Right forelimb (tissue), 1 donor: ENCODE results near the gene TJP3.
"Not testable (repeated sequence)": the region's sequence is repeated elsewhere in the genome, so short reads cannot be mapped to it uniquely, and the experiment has no call there.

Experiments
- DNase-seq: peaks from one replicate; pipeline ENCODE4 v3.0.0-alpha.2; 2018

The TJP3 gene

DNA sequence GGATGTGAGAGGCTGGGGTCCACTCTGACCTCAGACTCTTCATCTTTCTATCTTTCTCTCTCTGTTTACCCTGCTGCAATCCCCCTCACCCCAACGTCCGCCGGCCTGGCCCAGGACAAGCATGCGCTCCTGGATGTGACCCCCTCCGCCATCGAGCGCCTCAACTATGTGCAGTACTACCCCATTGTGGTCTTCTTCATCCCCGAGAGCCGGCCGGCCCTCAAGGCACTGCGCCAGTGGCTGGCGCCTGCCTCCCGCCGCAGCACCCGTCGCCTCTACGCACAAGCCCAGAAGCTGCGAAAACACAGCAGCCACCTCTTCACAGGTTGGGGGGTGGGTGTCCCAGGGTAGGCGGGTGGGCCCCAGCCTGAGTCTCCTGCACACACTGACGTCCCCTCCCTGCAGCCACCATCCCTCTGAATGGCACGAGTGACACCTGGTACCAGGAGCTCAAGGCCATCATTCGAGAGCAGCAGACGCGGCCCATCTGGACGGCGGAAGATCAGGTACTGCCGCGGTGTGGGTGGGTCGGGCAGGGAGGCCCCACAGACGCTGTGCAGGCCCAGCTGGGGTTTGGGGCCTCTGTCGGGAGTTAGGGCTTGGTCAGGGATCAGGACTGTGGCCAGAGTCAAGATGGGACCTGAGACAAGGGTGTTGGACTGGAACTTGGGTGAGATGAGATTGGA is 38.3 kb downstream of the TJP3 start:
- no peak for DNase-seq

DNA sequence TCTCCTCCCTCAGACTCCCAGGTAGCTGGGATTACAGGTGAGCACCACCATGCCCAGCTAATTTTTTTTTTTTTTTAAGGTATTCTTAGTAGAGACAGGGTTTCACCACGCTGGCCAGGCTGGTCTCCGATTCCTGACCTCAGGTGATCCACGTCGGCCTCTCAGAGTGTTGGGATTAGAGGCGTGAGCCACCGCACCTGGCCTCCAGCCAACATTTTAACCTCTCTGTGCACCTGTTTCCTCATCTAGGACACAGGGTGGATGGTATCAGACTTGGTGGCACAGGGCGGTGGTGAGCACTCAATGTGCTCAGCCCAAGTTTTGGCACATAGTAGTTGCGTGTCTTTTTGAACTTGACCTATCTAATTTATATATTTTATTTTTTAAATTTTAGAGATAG is 40.8 kb downstream of the TJP3 start:
- no peak for DNase-seq

DNA sequence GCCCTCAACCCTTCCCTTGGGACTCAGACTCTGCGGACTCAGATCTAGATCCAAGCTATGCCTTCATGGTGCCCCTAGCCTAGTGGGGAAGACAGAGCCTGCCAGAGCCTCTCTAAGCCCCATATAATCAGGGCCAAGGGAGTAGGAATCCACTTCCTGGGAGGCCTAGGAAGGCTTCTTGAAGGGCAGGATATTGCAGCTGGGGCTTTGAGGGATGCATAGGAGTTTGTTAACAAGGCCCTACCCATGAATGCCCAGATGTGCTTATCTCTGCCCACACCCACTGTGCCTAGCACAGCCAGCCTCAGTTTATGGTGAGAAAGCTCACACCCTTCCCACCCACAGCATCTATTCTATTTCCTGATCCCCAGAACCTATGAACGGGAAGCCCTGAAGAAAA is 42.0 kb downstream of the TJP3 start:
- no peak for DNase-seq

DNA sequence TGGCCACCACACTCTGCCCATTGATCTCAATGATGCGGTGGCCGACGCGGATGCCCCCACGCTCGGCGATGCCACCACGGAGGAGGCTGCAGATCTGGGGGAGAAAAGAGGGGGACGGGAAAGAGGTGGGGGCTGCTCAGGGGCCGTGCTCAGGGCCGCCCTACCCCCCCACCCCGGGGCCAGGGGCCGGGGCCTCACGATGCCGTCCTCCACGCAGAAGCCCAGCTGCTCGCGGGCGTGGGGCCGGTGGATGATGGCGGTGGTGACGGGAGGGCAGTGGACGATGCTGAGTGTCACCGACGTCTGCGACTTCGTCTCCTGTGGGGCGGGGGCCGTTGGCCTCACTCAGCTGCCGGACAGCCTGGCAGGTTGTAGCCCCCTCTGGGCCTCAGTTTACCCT is 43.1 kb downstream of the TJP3 start:
- no peak for DNase-seq

- no peak for DNase-seq
Observed at GRCh38 chr19:3752492-3752891, 44.3 kb downstream of the TJP3 start.

DNA sequence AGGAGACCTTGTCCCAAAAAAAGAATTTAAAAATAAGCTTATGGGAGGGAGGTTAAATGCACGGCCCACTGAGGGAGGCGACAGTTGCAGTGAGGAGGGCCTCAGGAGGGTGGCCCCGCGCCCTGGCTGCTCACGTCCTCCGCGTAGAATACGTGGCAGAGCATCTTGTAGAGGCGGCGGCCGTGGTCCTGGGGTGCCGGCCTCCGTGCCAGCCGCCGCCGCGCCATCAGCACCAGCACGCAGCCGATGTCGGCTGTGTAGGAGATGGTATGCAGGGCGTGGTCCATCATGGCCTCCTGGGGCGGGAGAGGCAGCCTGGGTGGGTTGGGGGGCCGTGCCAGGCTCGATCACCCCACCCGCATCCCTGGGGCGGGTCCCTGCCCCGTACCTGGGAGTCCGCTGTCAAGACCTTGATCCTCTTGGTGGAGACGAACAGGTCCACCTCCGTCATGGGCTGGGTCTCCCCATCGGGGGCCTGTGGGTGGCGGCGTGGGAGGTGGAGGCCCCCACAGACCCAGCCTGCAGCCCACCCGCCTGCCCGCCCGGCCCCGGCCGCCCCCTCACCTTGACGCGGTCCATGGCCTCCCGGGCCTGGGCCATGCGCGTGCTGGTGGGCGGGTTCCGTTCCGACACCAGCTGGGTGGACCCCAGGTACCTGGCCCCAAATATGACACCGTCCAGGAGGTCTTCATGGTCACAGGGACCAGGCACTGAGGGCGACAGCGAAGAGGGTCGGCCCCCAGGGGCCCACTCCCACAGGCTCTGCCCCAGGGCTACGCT is 45.6 kb downstream of the TJP3 start:
- no peak for DNase-seq

GRCh38 chr19:3757705-3758104 is 49.5 kb downstream of the TJP3 start:
- DNase-seq = not testable (repeated sequence)

GRCh38 chr19:3758297-3758696 is 50.1 kb downstream of the TJP3 start:
- DNase-seq = not testable (repeated sequence)

- DNase-seq = no peak
Observed at GRCh38 chr19:3759482-3760254, 51.5 kb downstream of the TJP3 start.

DNA sequence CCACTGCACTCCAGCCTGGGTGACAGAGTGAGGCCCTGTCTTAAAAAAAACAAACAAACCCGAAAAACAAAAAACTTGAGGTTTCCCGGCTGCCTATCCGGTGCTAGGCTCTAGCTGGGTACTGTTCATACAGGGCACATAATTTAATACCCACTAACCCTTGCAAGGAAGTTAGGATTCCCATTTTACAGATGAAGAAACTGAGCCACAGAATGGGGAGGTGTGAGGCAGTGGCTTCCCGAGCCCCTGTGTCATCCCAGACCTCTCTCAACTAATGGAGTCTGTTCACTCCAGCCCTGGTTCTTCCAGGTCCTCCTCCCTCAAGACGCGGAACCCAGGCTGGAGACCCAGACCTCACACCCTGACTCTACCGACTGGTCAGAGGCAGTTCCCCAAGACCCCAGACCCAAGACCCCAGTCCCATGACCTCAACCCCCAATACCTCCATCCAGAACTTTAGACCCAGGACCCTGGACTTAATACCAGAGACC is 52.7 kb downstream of the TJP3 start:
- peak; percentile 55 for DNase-seq

DNA sequence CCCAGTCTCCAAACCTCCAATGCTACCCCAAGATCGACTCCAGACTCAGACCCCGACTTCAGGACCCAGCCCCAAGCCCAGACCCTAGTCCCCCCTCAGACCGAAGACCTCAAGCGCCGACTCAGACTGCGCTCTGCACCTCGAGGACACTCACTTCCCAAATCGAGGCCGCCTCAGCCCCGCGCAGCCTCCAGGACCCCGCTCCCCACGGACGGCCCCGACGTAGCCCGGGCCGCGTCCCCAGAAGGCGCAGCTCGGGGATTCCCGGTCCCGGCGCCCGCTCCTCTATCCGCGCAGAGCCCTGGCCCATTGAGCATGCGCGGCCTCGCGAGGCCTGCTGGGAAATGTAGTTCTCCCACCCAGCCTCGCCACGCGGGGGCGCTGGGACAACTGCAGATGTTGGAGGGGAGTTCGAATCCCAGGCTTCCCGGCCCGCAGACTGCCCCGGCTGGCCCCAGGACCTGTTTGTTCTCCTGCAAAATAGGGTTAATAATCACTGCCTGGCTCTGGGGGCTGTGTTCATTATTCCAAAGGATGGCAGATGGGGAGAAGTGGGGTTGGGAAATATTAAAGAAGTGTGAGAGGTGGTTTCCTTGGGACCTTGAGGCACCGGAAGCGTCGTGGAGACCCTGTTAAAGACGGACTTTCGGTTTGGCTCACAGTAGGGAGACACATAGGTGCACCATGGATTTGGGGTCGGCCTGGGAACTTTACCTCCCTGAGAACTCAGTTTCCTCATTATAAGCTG is 53.4 kb downstream of the TJP3 start, which contains the start of gene APBA3:
Gene APBA3, minus strand, starts transcription at position 311 of the 748 bp plus-strand sequence. CDS start 1,428 bp downstream, outside the sequence.
- DNase-seq = peak; percentile 96

- DNase-seq = no peak
Observed at GRCh38 chr19:3762130-3762473, 53.9 kb downstream of the TJP3 start.

DNA sequence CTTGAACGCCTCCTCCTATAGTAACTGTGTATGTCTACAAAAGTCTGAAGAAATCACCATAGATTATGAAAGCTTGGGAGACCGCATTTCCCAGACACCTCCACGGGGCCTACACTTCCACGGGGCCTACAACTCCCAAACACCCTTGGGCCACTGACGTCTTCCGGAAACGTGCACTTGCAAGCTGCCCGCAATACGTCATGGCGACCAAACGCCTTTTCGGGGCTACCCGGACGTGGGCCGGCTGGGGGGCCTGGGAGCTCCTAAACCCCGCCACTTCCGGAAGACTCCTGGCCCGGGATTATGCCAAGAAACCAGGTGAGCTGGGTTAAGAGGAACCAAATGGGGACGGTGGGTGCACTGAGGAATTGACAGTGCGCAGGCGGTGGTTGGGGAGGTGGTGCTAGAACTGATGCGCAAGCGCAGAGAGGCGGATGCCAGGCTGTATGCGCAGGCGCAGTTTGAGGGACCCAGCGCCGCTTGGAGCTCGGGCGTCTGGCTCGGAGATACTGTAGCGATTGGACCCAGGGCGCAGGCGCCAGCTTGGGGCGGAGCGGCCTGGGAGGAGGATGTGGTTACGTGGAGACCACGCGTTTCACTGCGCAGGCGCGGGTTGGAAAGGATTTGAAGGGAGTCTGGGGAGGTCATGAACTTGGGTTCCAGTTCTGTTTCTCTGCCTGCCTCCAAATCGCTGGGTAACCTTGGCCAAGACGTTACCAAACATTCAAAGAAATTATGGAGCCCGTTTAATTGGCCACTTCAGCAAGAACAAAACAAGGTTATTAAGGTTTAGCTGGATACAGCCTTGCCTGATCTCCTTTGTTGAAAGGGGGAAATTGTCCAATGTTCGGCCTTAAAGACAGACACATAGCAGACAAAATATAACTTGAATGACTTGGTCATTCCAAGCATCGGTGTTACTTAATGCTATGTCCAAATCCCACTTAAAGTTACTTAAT is 54.6 kb downstream of the TJP3 start, which contains the start of gene MRPL54:
Gene MRPL54, plus strand, starts transcription at position 182 of the 959 bp plus-strand sequence. Its CDS starts 19 bp downstream, at position 201.
- peak; percentile 100 for DNase-seq

DNA sequence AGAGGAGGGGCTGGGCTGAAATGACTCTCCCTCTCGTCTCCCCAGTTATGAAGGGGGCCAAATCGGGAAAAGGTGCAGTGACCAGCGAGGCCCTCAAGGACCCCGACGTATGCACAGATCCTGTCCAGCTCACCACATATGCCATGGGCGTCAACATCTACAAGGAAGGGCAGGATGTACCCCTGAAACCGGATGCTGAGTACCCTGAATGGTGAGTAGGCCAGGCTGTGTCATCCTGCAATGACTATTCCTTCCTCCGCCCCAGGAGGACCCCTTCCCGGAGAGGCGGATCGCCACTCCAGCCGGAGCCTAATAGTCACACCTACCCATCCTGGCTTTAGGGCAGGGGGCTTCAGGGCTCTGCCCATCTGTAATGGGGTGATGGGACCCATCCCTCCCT is 56.9 kb downstream of the TJP3 start:
- no peak for DNase-seq

GRCh38 chr19:3765757-3766156 is 57.6 kb downstream of the TJP3 start:
- DNase-seq = not testable (repeated sequence)

GRCh38 chr19:3766520-3766919 is 58.3 kb downstream of the TJP3 start:
- DNase-seq = no peak

- no peak for DNase-seq
Observed at GRCh38 chr19:3767050-3767449, 58.9 kb downstream of the TJP3 start.

- DNase-seq = no peak
Observed at GRCh38 chr19:3768015-3768747, 60.0 kb downstream of the TJP3 start.

- DNase-seq = no peak
Observed at GRCh38 chr19:3768748-3769099, 60.5 kb downstream of the TJP3 start.

DNA sequence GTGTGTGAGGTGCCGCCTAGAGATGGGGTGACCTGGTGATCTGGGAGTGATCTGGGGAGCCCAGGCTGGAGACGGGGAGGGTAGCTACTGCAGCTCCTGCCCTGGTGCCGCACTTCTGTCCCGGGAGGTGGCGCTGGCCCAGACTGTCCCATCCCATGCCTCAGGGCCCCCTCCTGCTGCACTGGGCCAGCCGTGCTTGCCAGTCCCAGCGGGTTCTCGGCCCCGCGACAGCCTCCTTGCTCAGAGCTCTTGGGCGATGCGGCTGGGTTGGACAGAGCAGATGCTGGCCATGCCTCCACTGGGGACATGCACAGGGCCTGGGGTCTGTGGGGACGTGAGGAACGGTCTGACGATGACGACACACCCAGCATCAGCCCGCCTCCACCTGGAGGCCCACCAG is 61.3 kb downstream of the TJP3 start:
- no peak for DNase-seq
